ENCODE data around the gene HGFAC.

The HGFAC gene

GRCh38 chr4:3411676-3412075 is 30.1 kb upstream of the HGFAC start:
- Histone ChIP-seq H3K27ac (ENCODE audit: low read length, poor library complexity, severe bottlenecking) (no peak overlapping the region), H2BK5ac (ENCODE audit: low read depth, low read length, poor library complexity, severe bottlenecking) (no peak overlapping the region), H3K79me1 (replicated peaks; ENCODE audit: low read length, poor library complexity, severe bottlenecking) (peaks cover 33% of the 10 kb centered on the region), H4K8ac (ENCODE audit: low read length) (no peak overlapping the region), H3K18ac (ENCODE audit: low read depth in 1 of 2, low read length in 2 of 2) (no peak overlapping the region), H3K14ac (ENCODE audit: low read length in 2 of 2) (no peak overlapping the region), H2BK12ac (ENCODE audit: low read length in 2 of 2) (no peak overlapping the region), H3K4me3 (ENCODE audit: insufficient read depth in 1 of 2, low read depth in 1 of 2, low read length in 2 of 2) (no peak overlapping the region), H2AFZ (ENCODE audit: low read depth, low read length) (no peak overlapping the region), H2BK120ac (ENCODE audit: low read depth, low read length) (no peak overlapping the region), H3K4ac (ENCODE audit: low read depth in 1 of 2, low read length in 2 of 2) (no peak overlapping the region), H3K9ac (ENCODE audit: low read length) (no peak overlapping the region), H2BK15ac (ENCODE audit: low read depth, poor library complexity, severe bottlenecking) (no peak overlapping the region), H4K91ac (ENCODE audit: low read length) (no peak overlapping the region), H3K36me3 (ENCODE audit: control insufficient read depth in 1 of 2, insufficient read depth in 2 of 2, low read depth in 1 of 2, low read length in 2 of 2) (peaks cover 8 to 33% of the 10 kb centered on the region in 2 experiments), H3K4me2 (ENCODE audit: low read length, poor library complexity, severe bottlenecking) (no peak overlapping the region), H3K4me1 (ENCODE audit: control insufficient read depth, insufficient read depth, low read depth, low read length) (peaks cover 28% of the 10 kb centered on the region), H3K23ac (ENCODE audit: low read length in 2 of 2) (peak overlapping the region in 1 of 2 experiments; percentile 14), H3K27me3 (ENCODE audit: control insufficient read depth in 1 of 2, insufficient read depth in 1 of 2, low read length in 2 of 2) (no peaks in the 10 kb centered on the region), H2AK5ac (ENCODE audit: low read length, severe bottlenecking) (no peak overlapping the region), H3K9me3 (ENCODE audit: control insufficient read depth, low read length) (no peaks in the 10 kb centered on the region)
- 85% methylated on average over 16 of the region's 17 CpGs for WGBS
- DNase-seq = no peak

GRCh38 chr4:3412257-3413020 is 29.3 kb upstream of the HGFAC start:
- Histone ChIP-seq H2BK5ac (ENCODE audit: low read depth, low read length, poor library complexity, severe bottlenecking) (no peak overlapping the region), H3K9ac (ENCODE audit: low read length) (no peak overlapping the region), H3K4me1 (ENCODE audit: control insufficient read depth, insufficient read depth, low read depth, low read length) (peaks cover 28% of the 10 kb centered on the region), H3K18ac (ENCODE audit: low read depth in 1 of 2, low read length in 2 of 2) (no peak overlapping the region), H2AFZ (ENCODE audit: low read depth, low read length) (no peak overlapping the region), H4K8ac (ENCODE audit: low read length) (no peak overlapping the region), H3K9me3 (ENCODE audit: control insufficient read depth, low read length) (no peaks in the 10 kb centered on the region), H2BK15ac (ENCODE audit: low read depth, poor library complexity, severe bottlenecking) (no peak overlapping the region), H3K27ac (ENCODE audit: low read length, poor library complexity, severe bottlenecking) (no peak overlapping the region), H3K36me3 (ENCODE audit: control insufficient read depth in 1 of 2, insufficient read depth in 2 of 2, low read depth in 1 of 2, low read length in 2 of 2) (peaks cover 14 to 36% of the 10 kb centered on the region in 2 experiments), H2BK120ac (ENCODE audit: low read depth, low read length) (no peak overlapping the region), H4K91ac (ENCODE audit: low read length) (no peak overlapping the region), H3K14ac (ENCODE audit: low read length in 2 of 2) (no peak overlapping the region), H3K4me3 (ENCODE audit: insufficient read depth in 1 of 2, low read depth in 1 of 2, low read length in 2 of 2) (no peak overlapping the region), H3K4ac (ENCODE audit: low read depth in 1 of 2, low read length in 2 of 2) (no peak overlapping the region), H3K27me3 (ENCODE audit: control insufficient read depth in 1 of 2, insufficient read depth in 1 of 2, low read length in 2 of 2) (no peaks in the 10 kb centered on the region), H2BK12ac (ENCODE audit: low read length in 2 of 2) (no peak overlapping the region), H3K4me2 (ENCODE audit: low read length, poor library complexity, severe bottlenecking) (no peak overlapping the region), H3K23ac (ENCODE audit: low read length in 2 of 2) (no peak overlapping the region), H2AK5ac (ENCODE audit: low read length, severe bottlenecking) (no peak overlapping the region), H3K79me1 (replicated peaks; ENCODE audit: low read length, poor library complexity, severe bottlenecking) (peaks cover 28% of the 10 kb centered on the region)
- 92% methylated on average over 23 of the region's 24 CpGs for WGBS
- DNase-seq = no peak

GRCh38 chr4:3413217-3413671 is 28.5 kb upstream of the HGFAC start:
- H3K4me3 ChIP-seq (ENCODE audit: insufficient read depth in 1 of 2, low read depth in 1 of 2, low read length in 2 of 2) = no peak overlapping the region
- H3K27me3 ChIP-seq (ENCODE audit: control insufficient read depth in 1 of 2, insufficient read depth in 1 of 2, low read length in 2 of 2) = no peaks in the 10 kb centered on the region
- H4K8ac ChIP-seq (ENCODE audit: low read length) = no peak overlapping the region
- no peak overlapping the region for H2BK120ac ChIP-seq (ENCODE audit: low read depth, low read length)
- H3K4ac ChIP-seq (ENCODE audit: low read depth in 1 of 2, low read length in 2 of 2) = no peak overlapping the region
- H3K4me1 ChIP-seq (ENCODE audit: control insufficient read depth, insufficient read depth, low read depth, low read length) = peaks cover 28% of the 10 kb centered on the region
- no peak overlapping the region for H3K4me2 ChIP-seq (ENCODE audit: low read length, poor library complexity, severe bottlenecking)
- no peak overlapping the region for H3K9ac ChIP-seq (ENCODE audit: low read length)
- H3K9me3 ChIP-seq (ENCODE audit: control insufficient read depth, low read length) = no peaks in the 10 kb centered on the region
- no peak overlapping the region for H3K18ac ChIP-seq (ENCODE audit: low read depth in 1 of 2, low read length in 2 of 2)
- H4K91ac ChIP-seq (ENCODE audit: low read length) = no peak overlapping the region
- H3K79me1 ChIP-seq (replicated peaks; ENCODE audit: low read length, poor library complexity, severe bottlenecking) = peaks cover 27% of the 10 kb centered on the region
- DNase-seq = no peak
- H2AK5ac ChIP-seq (ENCODE audit: low read length, severe bottlenecking) = no peak overlapping the region
- H3K23ac ChIP-seq (ENCODE audit: low read length in 2 of 2) = peak overlapping the region in 1 of 2 experiments; percentile 28
- 95% methylated on average over 29 of the region's 29 CpGs for WGBS
- no peak overlapping the region for H2BK12ac ChIP-seq (ENCODE audit: low read length in 2 of 2)
- H2AFZ ChIP-seq (ENCODE audit: low read depth, low read length) = no peak overlapping the region
- H2BK5ac ChIP-seq (ENCODE audit: low read depth, low read length, poor library complexity, severe bottlenecking) = no peak overlapping the region
- peaks cover 23 to 41% of the 10 kb centered on the region in 2 experiments for H3K36me3 ChIP-seq (ENCODE audit: control insufficient read depth in 1 of 2, insufficient read depth in 2 of 2, low read depth in 1 of 2, low read length in 2 of 2)
- H3K27ac ChIP-seq (ENCODE audit: low read length, poor library complexity, severe bottlenecking) = no peak overlapping the region
- no peak overlapping the region for H3K14ac ChIP-seq (ENCODE audit: low read length in 2 of 2)
- no peak overlapping the region for H2BK15ac ChIP-seq (ENCODE audit: low read depth, poor library complexity, severe bottlenecking)

GRCh38 chr4:3413675-3414420 is 27.9 kb upstream of the HGFAC start:
- H3K23ac ChIP-seq (ENCODE audit: low read length in 2 of 2) = peak overlapping the region in 1 of 2 experiments; percentile 28
- H3K27ac ChIP-seq (ENCODE audit: low read length, poor library complexity, severe bottlenecking) = no peak overlapping the region
- H4K8ac ChIP-seq (ENCODE audit: low read length) = no peak overlapping the region
- H3K36me3 ChIP-seq (ENCODE audit: control insufficient read depth in 1 of 2, insufficient read depth in 2 of 2, low read depth in 1 of 2, low read length in 2 of 2) = peaks cover 27 to 47% of the 10 kb centered on the region in 2 experiments
- H2BK12ac ChIP-seq (ENCODE audit: low read length in 2 of 2) = no peak overlapping the region
- H3K18ac ChIP-seq (ENCODE audit: low read depth in 1 of 2, low read length in 2 of 2) = no peak overlapping the region
- H3K9me3 ChIP-seq (ENCODE audit: control insufficient read depth, low read length) = no peaks in the 10 kb centered on the region
- DNase-seq = no peak
- no peaks in the 10 kb centered on the region for H3K27me3 ChIP-seq (ENCODE audit: control insufficient read depth in 1 of 2, insufficient read depth in 1 of 2, low read length in 2 of 2)
- no peak overlapping the region for H4K91ac ChIP-seq (ENCODE audit: low read length)
- H2BK15ac ChIP-seq (ENCODE audit: low read depth, poor library complexity, severe bottlenecking) = no peak overlapping the region
- no peak overlapping the region for H2AK5ac ChIP-seq (ENCODE audit: low read length, severe bottlenecking)
- H2AFZ ChIP-seq (ENCODE audit: low read depth, low read length) = no peak overlapping the region
- H2BK5ac ChIP-seq (ENCODE audit: low read depth, low read length, poor library complexity, severe bottlenecking) = no peak overlapping the region
- no peak overlapping the region for H3K9ac ChIP-seq (ENCODE audit: low read length)
- peaks cover 23% of the 10 kb centered on the region for H3K4me1 ChIP-seq (ENCODE audit: control insufficient read depth, insufficient read depth, low read depth, low read length)
- H2BK120ac ChIP-seq (ENCODE audit: low read depth, low read length) = no peak overlapping the region
- H3K79me1 ChIP-seq (replicated peaks; ENCODE audit: low read length, poor library complexity, severe bottlenecking) = peaks cover 27% of the 10 kb centered on the region
- no peak overlapping the region for H3K4ac ChIP-seq (ENCODE audit: low read depth in 1 of 2, low read length in 2 of 2)
- H3K4me2 ChIP-seq (ENCODE audit: low read length, poor library complexity, severe bottlenecking) = no peak overlapping the region
- no peak overlapping the region for H3K4me3 ChIP-seq (ENCODE audit: insufficient read depth in 1 of 2, low read depth in 1 of 2, low read length in 2 of 2)
- H3K14ac ChIP-seq (ENCODE audit: low read length in 2 of 2) = peak overlapping the region in 1 of 2 experiments; percentile 9
- WGBS = 94% methylated on average over 32 of the region's 32 CpGs
